Testis (tissue), 2 donors: Measurements from ENCODE around the gene ANAPC4.

Experiments
- CTCF ChIP-seq, 3 experiments: fragments of 450-650 bp in 2 of 3; fragments of 200-600 bp in 1 of 3; sonication (generic) in 1 of 3; IDR thresholded peaks; one replicate each; pipeline ENCODE4 v1.5.1; 2016 to 2019; ENCODE audit warnings: antibody characterized with exemption in 3 of 3, mild to moderate bottlenecking in 2 of 3, moderate library complexity in 1 of 3
- POLR2A ChIP-seq: fragments of 450-650 bp; IDR thresholded peaks from one replicate; pipeline ENCODE4 v1.6.1; 2017; ENCODE audit warnings: antibody characterized with exemption, mild to moderate bottlenecking, moderate library complexity

GRCh38 chr4:25386926-25387325 lies 9.9 kb downstream of the ANAPC4 start:
- TF ChIP-seq CTCF (IDR thresholded peaks at IDR 0.05) (no peak), POLR2A (no peak)
